Suprapubic skin (tissue), 4 donors: ENCODE measurements around the gene PLCZ1.

ENCODE experiments used
- POLR2A ChIP-seq, 2 donors: fragments of 450-650 bp; IDR thresholded peaks; one replicate each; pipeline ENCODE4 v1.6.1; 2017; ENCODE audit warnings: antibody characterized with exemption in 2 of 2, mild to moderate bottlenecking in 2 of 2, moderate library complexity in 2 of 2
- POLR2AphosphoS5 ChIP-seq, 3 donors: sonication (generic); formaldehyde crosslinking; IDR thresholded peaks; one replicate each; pipeline ENCODE4 v1.6.1; 2017; ENCODE audit warnings: antibody characterized with exemption in 3 of 3
- TF ChIP-seq, protein P1 (sequence below), 2 donors: fragments of 200-600 bp in 1 of 2; fragments of 450-650 bp in 1 of 2; sonication (generic) in 1 of 2; IDR thresholded peaks; one replicate each; pipeline ENCODE4 v1.5.1; 2016 to 2019; ENCODE audit warnings: antibody characterized with exemption in 2 of 2, mild to moderate bottlenecking in 1 of 2, moderate library complexity in 1 of 2

GRCh38 chr12:18751866-18752265, 14.1 kb upstream of the PLCZ1 start:
- TF ChIP-seq, protein P1, sequence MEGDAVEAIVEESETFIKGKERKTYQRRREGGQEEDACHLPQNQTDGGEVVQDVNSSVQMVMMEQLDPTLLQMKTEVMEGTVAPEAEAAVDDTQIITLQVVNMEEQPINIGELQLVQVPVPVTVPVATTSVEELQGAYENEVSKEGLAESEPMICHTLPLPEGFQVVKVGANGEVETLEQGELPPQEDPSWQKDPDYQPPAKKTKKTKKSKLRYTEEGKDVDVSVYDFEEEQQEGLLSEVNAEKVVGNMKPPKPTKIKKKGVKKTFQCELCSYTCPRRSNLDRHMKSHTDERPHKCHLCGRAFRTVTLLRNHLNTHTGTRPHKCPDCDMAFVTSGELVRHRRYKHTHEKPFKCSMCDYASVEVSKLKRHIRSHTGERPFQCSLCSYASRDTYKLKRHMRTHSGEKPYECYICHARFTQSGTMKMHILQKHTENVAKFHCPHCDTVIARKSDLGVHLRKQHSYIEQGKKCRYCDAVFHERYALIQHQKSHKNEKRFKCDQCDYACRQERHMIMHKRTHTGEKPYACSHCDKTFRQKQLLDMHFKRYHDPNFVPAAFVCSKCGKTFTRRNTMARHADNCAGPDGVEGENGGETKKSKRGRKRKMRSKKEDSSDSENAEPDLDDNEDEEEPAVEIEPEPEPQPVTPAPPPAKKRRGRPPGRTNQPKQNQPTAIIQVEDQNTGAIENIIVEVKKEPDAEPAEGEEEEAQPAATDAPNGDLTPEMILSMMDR (IDR thresholded peaks at IDR 0.05) = no peak
- TF ChIP-seq POLR2AphosphoS5 (IDR thresholded peaks at IDR 0.05) (no peak), POLR2A (IDR thresholded peaks at IDR 0.05) (no peak)
